ENCODE measurements around the gene MYH10.

DNA sequence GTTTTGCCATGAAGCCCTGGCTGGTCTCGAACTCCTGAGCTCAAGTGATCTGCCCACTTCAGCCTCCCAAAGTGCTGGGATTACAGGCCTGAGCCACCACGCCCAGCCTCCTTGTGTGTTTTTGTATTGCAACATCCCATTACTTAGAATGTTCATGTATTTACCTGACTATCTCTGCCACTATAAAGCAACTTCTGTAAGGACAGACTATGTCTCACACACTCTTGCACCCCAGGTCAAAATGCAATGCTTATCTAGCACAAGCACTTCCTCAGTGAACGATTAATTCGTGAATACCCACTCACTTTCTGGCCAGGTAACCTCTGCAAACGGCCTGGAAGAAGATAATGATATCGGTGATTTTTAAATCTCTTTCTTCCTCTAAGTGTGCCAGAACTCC, 112.2 kb downstream of the MYH10 start:
- TF ChIP-seq EZH2 (IDR thresholded peaks at IDR 0.05; ENCODE audit: borderline replicate concordance) = no peak
- no peak for TF ChIP-seq EZH2phosphoT487 (IDR thresholded peaks at IDR 0.05; ENCODE audit: low read depth, severe bottlenecking, unreplicated experiment)
